Stimulated activated CD4-positive, alpha-beta T cell treated with anti-CD3 and anti-CD28 coated beads, Interleukin-2, amount 100 ng/mL, for 4 hours (primary cell): ENCODE results near the gene DOC2A.

Source experiments
- DNase-seq: peaks from one replicate; pipeline ENCODE4 v3.0.0-alpha.2; 2020; ENCODE audit warnings: low read depth

DOC2A gene

GRCh38 chr16:30005341-30006094 lies 5.3 kb downstream of the DOC2A start:
- DNase-seq: no peak

- DNase-seq: no peak
Observed at GRCh38 chr16:30004811-30005242, 6.0 kb downstream of the DOC2A start.

- no peak for DNase-seq
Observed at GRCh38 chr16:30004424-30004776, 6.4 kb downstream of the DOC2A start.

GRCh38 chr16:30003670-30004423 lies 7.0 kb downstream of the DOC2A start:
- no peak for DNase-seq

- DNase-seq: no peak
Observed at GRCh38 chr16:30002614-30003346, 8.0 kb downstream of the DOC2A start.

- no peak for DNase-seq
Observed at GRCh38 chr16:30000735-30001631, 9.8 kb downstream of the DOC2A start.

- DNase-seq: no peak
Observed at GRCh38 chr16:29999605-30000004, 11.2 kb downstream of the DOC2A start.

GRCh38 chr16:29996766-29997250 lies 14.0 kb downstream of the DOC2A start:
- no peak for DNase-seq

GRCh38 chr16:29995911-29996765 lies 14.7 kb downstream of the DOC2A start, which contains the start of gene INO80E:
TSS of gene INO80E (plus strand) at chr16:29996241. CDS start at chr16:29996311, 70 bp downstream.
- peak; percentile 99 for DNase-seq

GRCh38 chr16:29995324-29995910 lies 15.4 kb downstream of the DOC2A start, which contains the start of gene HIRIP3:
TSS of gene HIRIP3 (minus strand) at chr16:29995617. CDS start at chr16:29995605, 12 bp downstream.
- DNase-seq: peak; percentile 75

- DNase-seq: no peak
Observed at GRCh38 chr16:29994600-29995323, 16.1 kb downstream of the DOC2A start.

- DNase-seq: no peak
Observed at GRCh38 chr16:29993903-29994599, 16.8 kb downstream of the DOC2A start.

- DNase-seq: no peak
Observed at GRCh38 chr16:29993191-29993902, 17.5 kb downstream of the DOC2A start.

GRCh38 chr16:29992344-29992967 lies 18.4 kb downstream of the DOC2A start:
- no peak for DNase-seq

- DNase-seq: no peak
Observed at GRCh38 chr16:29991571-29991904, 19.3 kb downstream of the DOC2A start.

GRCh38 chr16:29990883-29991570 lies 19.8 kb downstream of the DOC2A start:
- DNase-seq: no peak

- DNase-seq: no peak
Observed at GRCh38 chr16:29990034-29990433, 20.8 kb downstream of the DOC2A start.
